ENCODE results near the gene XRCC5.

- TF ChIP-seq CTCF (IDR thresholded peaks at IDR 0.05) (no peak), EZH2 (IDR thresholded peaks at IDR 0.05; ENCODE audit: borderline replicate concordance, insufficient read depth, low read depth, low read length, poor library complexity, severe bottlenecking) (no peak)
Measured at GRCh38 chr2:216107320-216107719, 1.8 kb upstream of the XRCC5 start.
